Fibroblast of skin of right biceps (primary cell): ENCODE data around the gene PRSS33.

Source experiments
- DNase-seq: peaks from one replicate; pipeline ENCODE4 v3.0.0-alpha.2; 2013

The PRSS33 gene

GRCh38 chr16:2819939-2820835 is 32.8 kb upstream of the PRSS33 start:
- DNase-seq: no peak

DNA sequence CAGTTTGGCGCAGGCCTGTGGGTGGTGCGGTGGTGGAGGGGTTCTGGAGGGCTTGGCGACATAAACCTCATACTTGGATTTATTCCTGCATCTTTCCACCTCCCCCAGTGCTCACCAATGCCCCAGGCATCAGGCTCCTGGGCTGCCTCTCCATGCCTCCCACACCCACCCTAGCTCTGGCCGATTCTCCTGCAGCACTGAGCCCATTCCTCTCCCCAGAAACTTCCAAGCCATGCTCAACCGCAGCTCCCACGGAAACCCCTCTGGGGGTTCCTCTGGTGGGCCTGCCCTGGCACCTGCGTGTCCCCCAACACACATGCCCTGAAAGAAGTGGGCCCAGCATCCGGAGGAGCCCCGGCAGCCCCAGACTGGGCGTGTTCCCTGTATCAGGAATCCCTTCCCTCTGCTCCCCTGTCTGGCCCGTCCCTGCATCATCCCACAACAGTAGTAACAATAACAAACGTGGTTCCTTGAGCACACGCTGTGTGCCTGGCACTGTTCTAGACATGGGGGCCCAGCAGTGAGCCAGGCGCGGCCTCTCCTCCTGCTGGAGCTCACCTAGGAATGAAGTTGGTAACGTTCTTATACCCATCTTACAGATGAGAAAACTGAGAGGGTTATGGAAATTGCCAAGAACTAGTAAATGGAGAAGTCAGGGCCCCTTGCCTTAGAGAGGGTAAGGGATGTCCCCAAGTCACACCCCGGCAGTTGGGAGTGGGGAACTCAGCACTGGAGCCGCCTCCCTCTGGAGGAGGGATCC is 32.0 kb upstream of the PRSS33 start:
- no peak for DNase-seq

DNA sequence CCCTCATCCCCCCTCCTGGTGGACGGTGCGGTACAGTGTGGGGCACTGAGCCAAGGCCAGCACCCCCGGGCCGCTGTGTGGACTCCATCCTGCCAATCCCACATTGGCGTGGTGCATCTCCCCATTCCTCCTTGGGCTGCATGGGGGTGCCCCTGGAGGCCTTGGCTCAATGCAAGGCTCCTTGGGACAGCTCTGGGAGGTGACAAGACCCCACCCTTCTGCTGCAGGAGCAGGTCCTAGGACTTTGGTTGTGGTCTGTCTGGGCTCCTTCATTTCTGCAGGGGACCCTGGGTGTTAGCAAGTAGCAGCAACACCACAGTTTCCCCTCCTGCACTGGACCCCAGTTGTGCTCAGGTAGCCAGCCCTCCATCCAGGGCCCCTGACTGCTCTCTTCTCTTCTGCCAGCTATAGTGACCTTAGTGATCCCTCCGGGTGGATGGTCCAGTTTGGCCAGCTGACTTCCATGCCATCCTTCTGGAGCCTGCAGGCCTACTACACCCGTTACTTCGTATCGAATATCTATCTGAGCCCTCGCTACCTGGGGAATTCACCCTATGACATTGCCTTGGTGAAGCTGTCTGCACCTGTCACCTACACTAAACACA is 31.0 kb upstream of the PRSS33 start:
- DNase-seq: no peak

GRCh38 chr16:2817340-2818271 is 30.2 kb upstream of the PRSS33 start:
- DNase-seq: no peak

GRCh38 chr16:2816751-2817339 is 29.5 kb upstream of the PRSS33 start, which contains the start of gene PRSS21:
Gene PRSS21, plus strand, starts transcription at chr16:2817237. Its CDS starts 32 bp downstream, at chr16:2817269.
- DNase-seq: no peak

DNA sequence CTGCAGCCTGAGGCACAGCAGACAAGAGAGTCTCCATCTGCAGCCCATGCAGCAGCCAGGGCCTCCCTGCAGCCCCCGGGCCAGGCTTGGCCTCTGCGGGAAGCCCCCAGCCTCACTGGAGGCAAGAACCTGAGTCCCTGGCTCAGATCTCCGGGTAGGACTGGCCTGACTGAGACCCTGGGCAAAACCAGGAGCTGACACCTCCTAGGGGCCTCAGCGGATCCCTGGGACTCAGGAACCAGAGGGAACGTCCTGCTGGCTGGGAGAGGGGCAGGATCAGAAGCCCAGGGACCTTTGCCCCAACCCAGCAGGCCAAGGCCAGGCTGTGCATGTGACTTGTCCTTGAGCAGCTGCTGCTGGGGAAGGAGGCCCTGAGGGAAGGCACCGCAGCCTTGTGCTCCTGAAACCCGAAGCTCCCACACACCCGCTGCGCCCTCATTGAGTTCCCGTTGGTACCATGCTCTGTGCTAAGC is 28.0 kb upstream of the PRSS33 start:
- DNase-seq: no peak

- no peak for DNase-seq
These were observed 27.4 kb upstream of the PRSS33 start for GRCh38 chr16:2814551-2815298.

GRCh38 chr16:2813771-2814221 is 26.4 kb upstream of the PRSS33 start:
- DNase-seq: no peak

DNA sequence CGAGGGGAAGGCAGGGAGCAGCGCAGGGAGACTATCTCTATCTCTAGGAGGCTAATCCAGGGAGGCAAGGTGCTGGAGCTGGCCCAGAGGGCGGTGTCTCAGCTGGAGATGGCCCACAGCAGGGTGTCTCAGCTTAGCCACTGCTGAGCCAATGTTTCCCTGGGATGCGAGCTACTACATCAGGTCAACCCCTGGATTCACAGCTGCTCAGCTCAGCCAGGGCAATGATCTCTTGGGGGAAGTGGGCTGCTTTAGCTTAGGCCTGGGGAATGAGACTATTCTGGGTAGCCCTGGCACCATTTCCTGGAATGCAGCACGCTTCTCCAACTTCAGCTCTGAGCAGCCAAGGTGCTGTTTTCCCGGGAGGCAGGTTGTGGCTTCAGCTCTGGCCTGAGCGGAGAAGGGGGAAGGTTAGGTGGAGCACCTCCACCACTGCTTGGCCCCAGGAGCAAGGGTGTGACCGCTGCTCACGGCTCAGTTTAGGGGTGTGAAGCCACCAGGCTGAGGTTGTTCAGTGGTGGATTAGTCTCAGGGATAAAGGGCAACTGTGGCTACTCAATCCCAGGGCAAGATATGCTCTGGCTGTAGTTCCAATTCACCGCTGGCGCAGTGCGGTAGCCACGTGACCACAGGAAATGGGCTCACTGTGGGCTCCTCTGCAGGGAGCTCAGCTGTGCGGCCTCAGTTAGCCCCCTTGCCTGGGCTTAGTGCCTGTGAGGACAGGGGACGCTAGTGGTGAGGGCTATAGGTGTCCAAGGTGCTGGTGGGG is 24.5 kb upstream of the PRSS33 start:
- DNase-seq: no peak

DNA sequence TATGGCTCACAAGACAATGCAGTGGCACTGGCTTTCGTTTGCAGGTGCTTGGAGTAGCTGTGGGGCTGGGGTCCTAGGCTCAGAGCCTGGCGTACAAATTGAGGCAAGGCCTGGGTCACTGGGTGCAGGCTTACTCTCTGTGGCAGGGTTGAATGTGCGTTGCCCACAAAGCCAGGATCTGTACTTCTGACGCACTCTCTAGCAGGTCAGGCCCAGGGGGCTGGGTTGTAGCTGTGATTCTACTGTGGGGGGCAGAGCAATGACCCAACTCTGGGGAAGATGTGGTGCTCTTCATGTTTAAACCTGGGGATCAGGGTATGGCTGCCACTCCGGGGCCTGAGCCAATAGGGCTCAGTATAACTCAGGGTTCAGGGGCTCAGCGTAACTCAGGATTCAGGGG is 23.3 kb upstream of the PRSS33 start:
- DNase-seq: no peak

DNA sequence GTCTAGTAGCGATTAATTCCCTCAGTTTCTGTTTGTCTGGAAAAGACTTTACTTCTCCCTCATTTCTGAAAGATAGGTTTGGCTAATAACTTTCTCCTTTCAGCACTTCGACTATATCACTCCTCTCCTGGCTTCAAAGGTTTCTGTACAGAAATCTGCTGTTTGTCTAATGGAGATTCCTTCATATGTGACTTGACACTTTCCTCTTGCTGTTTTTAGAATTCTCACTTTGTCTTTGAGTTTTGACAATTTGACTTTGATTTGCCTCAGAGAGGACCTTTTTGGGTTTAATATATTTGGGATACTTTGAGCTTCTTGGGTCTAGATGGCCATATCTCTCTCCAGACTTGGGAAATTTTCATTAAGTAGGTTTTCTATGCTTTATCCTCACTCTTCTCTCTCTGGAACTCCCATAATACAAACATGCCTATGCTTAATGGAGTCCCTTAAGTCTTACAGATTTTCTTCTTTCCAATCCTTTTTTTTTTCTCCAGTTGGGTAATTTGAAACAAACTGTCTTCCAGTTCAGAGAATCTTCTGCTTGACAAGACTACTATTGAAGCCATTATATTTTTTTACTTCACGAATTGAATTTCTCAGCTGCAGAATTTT is 21.9 kb upstream of the PRSS33 start:
- no peak for DNase-seq

DNA sequence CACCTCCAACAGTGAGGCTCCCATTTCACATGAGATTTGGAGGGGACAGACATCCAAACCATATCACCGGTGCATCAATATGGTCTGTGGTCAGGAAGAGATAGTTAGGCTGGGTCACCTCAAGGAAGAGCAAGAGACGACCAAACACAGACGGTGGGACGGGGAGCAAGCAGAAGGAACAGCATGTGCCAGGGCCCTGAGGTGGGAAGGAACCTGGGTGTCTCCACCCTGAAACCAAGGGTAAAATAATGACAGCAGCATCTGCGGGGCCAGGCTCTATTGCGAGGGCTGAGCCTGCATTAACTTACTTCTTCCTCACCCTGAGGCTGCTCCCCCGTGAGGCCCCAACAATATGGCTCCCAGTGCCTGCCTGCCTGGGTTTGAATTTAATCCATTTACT is 20.8 kb upstream of the PRSS33 start:
- no peak for DNase-seq

DNA sequence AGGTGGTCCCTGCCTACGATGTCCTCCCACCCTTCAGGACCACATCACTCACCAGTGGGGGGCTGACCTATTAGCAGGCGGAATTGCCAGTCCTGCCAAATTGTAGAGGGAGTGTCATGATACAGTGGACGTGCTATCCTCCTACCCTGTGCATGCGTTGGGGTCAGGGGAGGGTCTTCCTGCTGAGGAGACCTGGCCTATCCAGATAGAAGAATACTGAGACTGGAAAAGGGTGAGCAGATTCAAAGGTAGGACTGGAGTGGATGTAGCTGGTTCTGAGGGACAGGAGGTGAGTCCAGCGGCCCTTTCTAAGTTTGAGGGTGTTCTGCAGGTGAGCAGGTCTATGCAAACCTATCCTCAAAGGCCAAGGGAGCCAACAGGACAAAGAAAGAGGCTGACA is 18.9 kb upstream of the PRSS33 start:
- no peak for DNase-seq

GRCh38 chr16:2804728-2805127 is 17.4 kb upstream of the PRSS33 start:
- no peak for DNase-seq

GRCh38 chr16:2803545-2804195 is 16.3 kb upstream of the PRSS33 start:
- no peak for DNase-seq

DNA sequence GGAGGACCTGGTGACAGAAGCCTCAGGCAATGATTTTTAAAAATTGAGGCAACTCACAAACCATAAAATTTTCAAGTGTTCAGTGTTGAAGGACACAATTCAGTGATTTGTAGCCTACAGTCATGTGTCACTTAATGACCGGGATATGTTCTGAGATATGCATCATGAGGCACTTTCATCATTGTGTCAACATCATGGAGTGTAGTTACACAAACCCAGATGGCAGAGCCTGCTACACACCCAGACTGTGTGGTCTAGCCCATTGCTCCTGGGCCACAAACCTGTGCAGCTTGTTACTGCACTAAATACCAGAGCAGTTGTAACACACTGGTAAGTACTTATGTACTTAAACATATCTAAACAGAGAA is 12.5 kb upstream of the PRSS33 start:
- no peak for DNase-seq

- no peak for DNase-seq
These were observed 12.0 kb upstream of the PRSS33 start for GRCh38 chr16:2799205-2799858.

- no peak for DNase-seq
These were observed 11.4 kb upstream of the PRSS33 start for GRCh38 chr16:2798723-2799204.
